ENCODE results near the gene TNFSF13.

The TNFSF13 gene

GRCh38 chr17:7558544-7559319, at the start of gene TNFSF13:
Gene TNFSF13 (plus strand): TSS chr17:7558750. CDS start chr17:7559040, 290 bp downstream.
- no peak for DNase-seq

- DNase-seq: no peak
Measured at GRCh38 chr17:7508846-7509245, 49.7 kb upstream of the TNFSF13 start.

DNA sequence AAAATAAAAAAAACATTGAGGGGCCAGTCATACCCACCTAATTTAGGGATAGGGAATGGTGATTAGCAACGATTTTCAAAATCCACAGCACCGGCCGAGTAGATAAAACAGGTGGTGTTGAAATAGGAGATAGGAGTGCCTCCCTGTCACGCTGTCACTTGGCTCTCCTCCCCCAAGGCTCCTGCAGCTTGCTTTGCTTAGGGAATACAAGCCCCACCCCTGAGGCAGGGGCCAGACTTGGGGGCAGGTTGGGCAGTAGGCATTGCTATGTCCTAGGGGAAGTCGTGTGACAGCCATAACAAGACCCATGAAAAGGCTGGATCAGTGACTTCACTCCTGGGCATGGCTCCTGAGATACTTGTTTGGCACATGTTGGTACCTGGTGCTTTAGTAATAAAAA, 48.6 kb upstream of the TNFSF13 start:
- DNase-seq: no peak

DNA sequence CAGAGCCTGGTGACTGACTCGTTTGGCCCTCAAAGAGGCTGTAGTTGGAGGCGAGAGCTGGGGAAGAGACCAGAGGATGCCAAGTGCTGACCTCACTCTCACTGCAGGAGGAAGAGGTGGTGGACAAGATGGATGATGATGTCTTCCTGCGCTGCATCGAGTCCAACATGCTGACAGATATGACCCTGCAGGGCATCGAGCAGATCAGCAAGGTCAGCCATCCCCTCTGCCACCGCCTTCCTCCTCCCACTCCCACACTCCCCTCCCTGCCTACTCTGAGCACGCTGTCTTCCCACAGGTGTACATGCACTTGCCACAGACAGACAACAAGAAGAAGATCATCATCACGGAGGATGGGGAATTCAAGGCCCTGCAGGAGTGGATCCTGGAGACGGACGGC, 47.4 kb upstream of the TNFSF13 start:
- DNase-seq: no peak

- no peak for DNase-seq
Measured at GRCh38 chr17:7512105-7512504, 46.4 kb upstream of the TNFSF13 start.

GRCh38 chr17:7512824-7513540, 45.6 kb upstream of the TNFSF13 start:
- DNase-seq: no peak

DNA sequence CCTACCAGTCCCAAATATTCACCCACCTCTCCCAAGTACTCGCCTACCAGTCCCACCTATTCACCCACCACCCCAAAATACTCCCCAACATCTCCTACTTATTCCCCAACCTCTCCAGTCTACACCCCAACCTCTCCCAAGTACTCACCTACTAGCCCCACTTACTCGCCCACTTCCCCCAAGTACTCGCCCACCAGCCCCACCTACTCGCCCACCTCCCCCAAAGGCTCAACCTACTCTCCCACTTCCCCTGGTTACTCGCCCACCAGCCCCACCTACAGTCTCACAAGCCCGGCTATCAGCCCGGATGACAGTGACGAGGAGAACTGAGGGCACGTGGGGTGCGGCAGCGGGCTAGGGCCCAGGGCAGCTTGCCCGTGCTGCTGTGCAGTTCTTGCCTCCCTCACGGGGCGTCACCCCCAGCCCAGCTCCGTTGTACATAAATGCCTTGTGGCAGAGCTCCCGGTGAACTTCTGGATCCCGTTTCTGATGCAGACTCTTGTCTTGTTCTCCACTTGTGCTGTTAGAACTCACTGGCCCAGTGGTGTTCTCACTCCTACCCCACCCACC, 44.6 kb upstream of the TNFSF13 start:
- DNase-seq: no peak

DNA sequence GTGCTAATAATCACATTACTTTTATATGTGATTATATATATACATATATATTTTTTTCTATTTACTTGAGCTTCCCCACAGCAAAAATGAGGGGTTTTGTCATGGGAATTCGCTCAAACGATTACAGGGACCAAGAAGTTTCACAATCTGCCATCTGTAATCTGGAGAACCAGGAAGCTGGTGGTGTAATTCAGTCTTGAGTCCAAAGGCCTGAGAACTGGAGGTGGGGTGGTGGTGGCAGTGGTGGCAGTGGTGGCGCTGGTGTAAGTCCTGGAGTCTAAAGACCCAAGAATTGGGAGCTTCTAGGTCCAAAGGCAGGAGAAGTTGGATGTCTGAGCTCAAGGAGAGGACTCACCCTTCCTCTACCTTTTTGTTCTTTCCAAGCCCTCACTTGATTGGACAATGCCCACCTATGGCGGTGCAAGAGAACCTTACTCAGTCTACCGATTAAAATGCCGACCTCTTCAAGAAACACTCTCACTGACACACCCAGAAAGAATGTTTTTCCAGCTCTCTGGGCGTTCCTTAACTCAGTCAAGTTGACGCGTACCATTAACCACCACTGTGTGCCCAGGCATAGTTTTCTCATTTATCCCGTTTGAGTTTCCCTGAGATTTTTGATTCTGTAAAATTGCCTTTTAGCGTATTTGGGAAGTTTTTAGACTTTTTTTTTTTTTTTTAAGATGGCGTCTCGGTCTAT, 42.5 kb upstream of the TNFSF13 start:
- DNase-seq: no peak

- DNase-seq: no peak
Measured at GRCh38 chr17:7523033-7523432, 35.5 kb upstream of the TNFSF13 start.

DNA sequence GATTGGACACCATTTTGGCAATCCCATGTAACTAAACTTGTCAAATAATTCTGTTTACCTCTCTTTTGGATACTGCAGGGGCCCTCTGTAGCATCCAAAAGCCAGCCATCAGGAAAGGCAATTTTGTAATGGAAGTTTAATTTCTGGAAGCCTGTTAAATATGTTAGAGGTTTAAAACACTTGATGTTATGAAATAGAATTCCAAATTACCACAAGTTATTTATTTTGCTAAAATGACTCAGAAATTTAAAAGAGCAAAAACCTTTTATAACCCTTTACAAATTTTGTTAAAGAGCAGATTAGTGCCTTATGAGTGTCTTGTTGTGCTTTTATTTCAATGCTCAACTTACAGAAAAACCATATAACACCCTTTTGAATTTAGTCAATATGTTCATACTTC, 29.7 kb upstream of the TNFSF13 start:
- DNase-seq: no peak

DNA sequence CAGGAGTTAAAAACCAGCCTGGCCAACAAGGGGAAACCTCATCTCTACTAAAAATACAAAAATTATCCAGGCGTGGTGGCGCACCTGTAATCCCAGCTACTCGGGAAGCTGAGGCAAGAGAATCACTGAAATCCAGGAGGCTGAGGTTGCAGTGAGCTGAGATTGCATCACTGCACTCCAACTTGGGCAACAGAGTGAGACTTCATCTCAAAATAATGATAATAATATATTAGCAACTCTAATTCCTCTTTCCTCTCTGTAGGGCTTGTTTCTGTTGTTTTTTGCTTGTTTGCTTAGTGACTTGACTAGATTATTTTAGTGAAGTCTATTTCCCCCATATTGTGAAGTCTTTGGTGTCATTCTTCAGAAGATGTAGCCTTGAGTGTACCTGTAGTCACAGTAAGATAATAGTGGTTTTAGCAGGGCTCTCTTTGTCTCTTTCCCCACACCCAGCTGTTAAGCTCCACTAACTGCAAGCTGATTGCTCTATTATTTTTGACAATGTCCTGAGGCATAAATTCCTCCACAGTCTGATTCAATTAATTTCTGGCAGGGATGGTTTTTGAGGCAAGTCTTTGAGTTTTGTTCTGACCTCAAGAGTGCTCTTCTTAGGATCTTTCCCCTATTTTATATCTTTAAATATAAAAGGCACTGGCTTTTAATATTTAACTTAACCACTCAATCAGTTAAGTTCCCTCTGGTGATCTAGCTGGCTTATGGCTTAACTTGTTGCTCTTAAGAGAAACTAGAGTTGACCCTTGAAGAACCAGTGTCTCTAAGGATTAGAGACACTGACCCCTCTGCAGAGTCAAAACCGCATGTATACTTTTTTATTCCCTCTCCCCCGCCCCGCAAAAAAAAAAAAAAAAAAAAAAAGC, 28.3 kb upstream of the TNFSF13 start:
- no peak for DNase-seq

- DNase-seq: no peak
Measured at GRCh38 chr17:7538050-7538449, 20.5 kb upstream of the TNFSF13 start.

DNA sequence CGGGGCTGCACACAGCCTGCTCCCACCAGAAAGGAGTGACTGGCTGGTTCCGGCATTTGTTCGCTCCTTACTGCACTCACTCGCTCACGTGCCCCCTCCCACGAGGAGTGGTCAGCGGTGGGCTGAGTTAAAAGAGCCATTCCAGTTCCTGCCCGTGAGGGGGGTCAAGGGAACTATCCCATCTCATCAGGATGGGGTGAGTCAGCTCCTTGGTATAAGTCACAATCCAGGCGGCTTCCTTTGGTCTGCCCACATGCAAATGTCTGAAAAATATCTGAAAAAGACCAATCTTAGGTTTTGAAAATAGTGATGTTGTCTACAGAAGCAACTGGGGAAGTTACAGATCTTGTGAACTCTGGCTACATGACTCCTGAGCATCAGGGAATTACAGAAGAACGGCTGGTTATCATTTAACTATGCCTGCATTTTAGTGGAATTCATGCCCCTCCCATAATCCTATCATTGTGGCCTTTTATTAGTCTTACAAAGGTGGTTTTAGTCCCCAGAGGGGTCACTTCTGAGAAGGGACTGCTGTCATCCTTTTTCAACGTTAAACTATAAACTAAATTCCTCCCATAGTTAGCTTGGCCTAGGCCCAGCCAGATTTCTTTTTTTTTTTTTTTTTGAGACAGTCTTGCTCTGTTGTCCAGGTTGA, 19.5 kb upstream of the TNFSF13 start:
- no peak for DNase-seq

DNA sequence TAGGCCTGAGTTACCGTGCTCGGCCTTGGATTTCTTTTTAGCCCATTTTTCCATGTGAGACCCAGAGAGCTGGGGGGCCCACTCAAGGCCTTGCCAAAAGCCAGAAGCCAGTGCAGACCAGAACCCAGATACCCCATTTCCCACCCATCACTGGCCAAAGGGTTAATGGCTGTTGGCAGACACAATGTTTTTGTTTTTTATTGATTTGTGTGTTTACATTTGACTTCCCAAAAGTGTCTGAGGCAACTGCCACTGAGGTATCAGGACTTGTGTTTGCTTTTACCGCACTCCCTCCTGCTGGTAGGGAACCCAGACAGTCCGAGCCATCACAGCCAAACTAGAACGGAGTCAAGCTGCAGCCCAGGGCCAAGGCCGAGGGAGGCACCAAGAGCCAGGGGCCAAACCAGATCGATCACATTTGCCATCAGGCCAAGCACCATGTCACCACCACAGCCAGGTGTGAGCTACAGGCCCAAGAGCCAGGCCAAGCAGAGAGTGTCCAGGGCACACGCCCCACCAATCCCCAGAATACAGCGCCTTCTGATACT, 17.4 kb upstream of the TNFSF13 start:
- no peak for DNase-seq

- no peak for DNase-seq
Measured at GRCh38 chr17:7544911-7545310, 13.6 kb upstream of the TNFSF13 start.

- no peak for DNase-seq
Measured at GRCh38 chr17:7548585-7549400, 9.8 kb upstream of the TNFSF13 start, which contains the start of gene TNFSF12. Gene TNFSF12 (plus strand): TSS chr17:7549058. CDS start chr17:7549154, 96 bp downstream.

DNA sequence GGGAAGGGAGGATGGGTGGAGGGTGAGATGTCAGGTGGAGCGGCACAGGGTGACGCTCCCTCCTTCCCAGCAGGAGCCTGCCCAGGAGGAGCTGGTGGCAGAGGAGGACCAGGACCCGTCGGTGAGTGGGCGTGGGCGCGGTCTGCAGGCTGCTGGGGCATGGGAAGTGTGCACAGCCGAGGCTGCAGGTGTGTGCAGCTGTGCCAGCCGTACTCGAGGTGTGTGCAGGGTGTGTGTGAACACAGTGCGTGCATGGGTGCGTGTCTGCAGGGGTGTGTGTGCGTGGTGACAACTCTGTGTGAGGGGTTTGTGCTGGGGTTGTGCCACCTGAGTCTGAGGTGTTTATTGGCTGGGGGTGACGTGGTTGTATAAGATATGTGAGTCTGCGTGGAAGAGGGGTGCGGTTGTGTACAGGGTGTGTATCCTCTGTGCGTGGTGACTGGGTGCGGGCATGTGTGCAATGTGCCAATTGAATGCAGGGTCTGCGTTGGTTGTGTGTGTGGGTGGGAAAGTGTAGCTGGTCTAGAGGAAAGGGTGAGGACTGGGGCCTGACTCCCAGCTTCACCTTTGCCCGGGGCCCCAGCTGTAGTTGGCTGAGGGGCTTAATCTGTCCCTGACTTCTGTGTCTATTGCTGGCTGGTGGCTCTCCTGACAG, 9.0 kb upstream of the TNFSF13 start:
- no peak for DNase-seq

GRCh38 chr17:7550344-7550743, 8.2 kb upstream of the TNFSF13 start:
- DNase-seq: no peak

GRCh38 chr17:7551396-7551795, 7.2 kb upstream of the TNFSF13 start:
- DNase-seq: no peak

- DNase-seq: no peak
Measured at GRCh38 chr17:7552621-7553051, 5.9 kb upstream of the TNFSF13 start.
